MCF 10A (cell line): ENCODE measurements around the gene KIF3C. TPM values are rescaled to one million over a fixed set of nuclear protein-coding genes. Genes with fewer than 3 reads are reported as not detected.
A peak's percentile ranks its signal among the peaks of the same experiment; 100 is the strongest.

ENCODE experiments used
- BruUV-seq: library from RNA; stranded (reverse); fragments of 400-500 nt; replicated peaks from 2 replicates; lab custom pipeline; 2021; lab: Mats Ljungman, UMichigan
- CTCF ChIA-PET: fragments of 300-600 bp; sonication (Branson Sonifier 250); formaldehyde crosslinking; extraction: SDS; loops from one replicate; lab custom pipeline; 2021; ENCODE audit warnings: antibody characterized with exemption, inconsistent platforms; lab: Yijun Ruan, JAX
- POLR2A ChIA-PET: fragments of 300-600, 350-650 bp; sonication (Branson Sonifier 250); formaldehyde crosslinking; extraction: SDS; loops from one replicate; lab custom pipeline; 2020; ENCODE audit warnings: antibody characterized with exemption, inconsistent platforms; lab: Yijun Ruan, JAX
- DNase-seq: peaks from one replicate; pipeline ENCODE4 v3.0.0-alpha.2; 2018; ENCODE audit not compliant: unreplicated experiment
- H3K27ac Mint-ChIP-seq: one replicate; pipeline ENCODE4 v1.8.0; 2022; ENCODE audit warnings: mild to moderate bottlenecking, low read depth, mixed read lengths; ENCODE audit not compliant: unreplicated experiment
- H3K27me3 Mint-ChIP-seq: one replicate; pipeline ENCODE4 v1.8.0; 2022; ENCODE audit warnings: mixed read lengths; ENCODE audit not compliant: insufficient read depth, unreplicated experiment
- H3K36me3 Mint-ChIP-seq: one replicate; pipeline ENCODE4 v1.8.0; 2022; ENCODE audit warnings: mild to moderate bottlenecking, moderate library complexity, mixed read lengths; ENCODE audit not compliant: insufficient read depth, unreplicated experiment
- H3K4me1 Mint-ChIP-seq: one replicate; pipeline ENCODE4 v1.8.0; 2022; ENCODE audit warnings: mixed read lengths; ENCODE audit not compliant: insufficient read depth, unreplicated experiment
- H3K4me3 Mint-ChIP-seq: one replicate; pipeline ENCODE4 v1.8.0; 2022; ENCODE audit warnings: mild to moderate bottlenecking, moderate library complexity, mixed read lengths; ENCODE audit not compliant: unreplicated experiment
- H3K9me3 Mint-ChIP-seq: one replicate; pipeline ENCODE4 v1.8.0; 2022; ENCODE audit warnings: mixed read lengths; ENCODE audit not compliant: unreplicated experiment
- CTCF ChIP-seq: fragments of 200-600 bp; IDR thresholded peaks from one replicate; pipeline ENCODE4 v1.8.0; 2022; ENCODE audit warnings: antibody characterized with exemption, mild to moderate bottlenecking; ENCODE audit not compliant: unreplicated experiment
- intact Hi-C: fragments of 100-400 bp; cut with micrococcal nuclease; formaldehyde crosslinking; loops from 2 replicates; pipeline ENCODE4 v1.14.1; 2022
- total RNA-seq: library from RNA; stranded (reverse); gene quantifications from 2 replicates; pipeline ENCODE4 v1.2.3, GENCODE V29; 2022

Gene KIF3C
- total RNA-seq, 1 experiment from 2014 or later = 2.0 TPM

GRCh38 chr2:25895018-25895417 is 87.3 kb downstream of the KIF3C start:
- no peaks in the 10 kb centered on the region for H3K36me3 Mint-ChIP-seq
- no peaks in the 10 kb centered on the region for H3K9me3 Mint-ChIP-seq
- no peak overlapping the region for H3K4me3 Mint-ChIP-seq
- H3K27me3 Mint-ChIP-seq = no peaks in the 10 kb centered on the region
- H3K4me1 Mint-ChIP-seq = no peaks in the 10 kb centered on the region
- no peak for TF ChIP-seq CTCF
- BruUV-seq = no TSS peak
- H3K27ac Mint-ChIP-seq = peak overlapping the region; percentile 7
- no peak for DNase-seq
- intact Hi-C loops = no loop called here
- CTCF ChIA-PET = interaction anchor here (0.7 to 0.8 kb wide), 3 partner anchors 42 to 328 kb away, joined by 3 to 5 read pairs (median 3); no protein-coding TSS in a partner anchor
- POLR2A ChIA-PET = interaction anchor here (1.0 kb wide), 1 partner anchor 46 kb away, joined by 4 read pairs; no protein-coding TSS in a partner anchor

GRCh38 chr2:25894135-25894830 is 88.0 kb downstream of the KIF3C start:
- BruUV-seq = no TSS peak
- no peaks in the 10 kb centered on the region for H3K4me1 Mint-ChIP-seq
- DNase-seq = peak; percentile 9
- H3K27ac Mint-ChIP-seq = no peak overlapping the region
- TF ChIP-seq CTCF = no peak
- intact Hi-C loops = no loop called here
- no peaks in the 10 kb centered on the region for H3K27me3 Mint-ChIP-seq
- H3K36me3 Mint-ChIP-seq = no peaks in the 10 kb centered on the region
- H3K9me3 Mint-ChIP-seq = no peaks in the 10 kb centered on the region
- H3K4me3 Mint-ChIP-seq = no peak overlapping the region
- ChIA-PET CTCF (interaction anchor here (0.6 to 0.8 kb wide), 2 partner anchors 41 to 451 kb away, joined by 3 read pairs; no protein-coding TSS in a partner anchor), POLR2A (interaction anchor here (1.0 kb wide), 1 partner anchor 45 kb away, joined by 4 read pairs; no protein-coding TSS in a partner anchor)

GRCh38 chr2:25891672-25892071 is 90.6 kb downstream of the KIF3C start:
- Mint-ChIP-seq H3K36me3 (no peaks in the 10 kb centered on the region), H3K9me3 (no peaks in the 10 kb centered on the region), H3K27me3 (no peaks in the 10 kb centered on the region), H3K27ac (no peak overlapping the region), H3K4me1 (no peaks in the 10 kb centered on the region), H3K4me3 (no peak overlapping the region)
- TF ChIP-seq CTCF = no peak
- BruUV-seq = no TSS peak
- CTCF ChIA-PET = interaction anchor here (0.6 kb wide), 2 partner anchors 12 to 98 kb away, joined by 3 read pairs; no protein-coding TSS in a partner anchor
- intact Hi-C loops = no loop called here
- POLR2A ChIA-PET = interaction anchor here (1.4 kb wide), 1 partner anchor 13 kb away, joined by 3 read pairs; no protein-coding TSS in a partner anchor
- no peak for DNase-seq

- H3K4me3 Mint-ChIP-seq = no peak overlapping the region
- POLR2A ChIA-PET = interaction anchor here (1.4 kb wide), 1 partner anchor 9 kb away, joined by 7 read pairs; the partner anchor contains the start of gene ASXL2
- no TSS peak for BruUV-seq
- intact Hi-C loops = no loop called here
- DNase-seq = no peak
- H3K27me3 Mint-ChIP-seq = no peaks in the 10 kb centered on the region
- no peak for TF ChIP-seq CTCF
- H3K27ac Mint-ChIP-seq = no peak overlapping the region
- CTCF ChIA-PET = no interaction called here
- no peaks in the 10 kb centered on the region for H3K9me3 Mint-ChIP-seq
- H3K4me1 Mint-ChIP-seq = no peaks in the 10 kb centered on the region
- H3K36me3 Mint-ChIP-seq = peaks cover 6% of the 10 kb centered on the region
Observed at GRCh38 chr2:25887624-25888242, 94.6 kb downstream of the KIF3C start.
